Hepatocyte (in vitro differentiated cells): Measurements from ENCODE around the gene CACNB4. TPM values are rescaled to one million over a fixed set of nuclear protein-coding genes. Genes with fewer than 3 reads are reported as not detected.

Experiments
- DNase-seq: peaks from one replicate; pipeline ENCODE4 v3.0.0-alpha.2; 2016; ENCODE audit warnings: low spot score
- H2AFZ ChIP-seq: fragments of 200-600 bp; sonication (generic); 2 replicates; pipeline ENCODE4 v1.6.0; 2016; ENCODE audit warnings: antibody characterized with exemption, mild to moderate bottlenecking
- H3K27ac ChIP-seq: fragments of 200-600 bp; sonication (generic); 2 replicates; pipeline ENCODE4 v1.5.1; 2016; ENCODE audit warnings: mild to moderate bottlenecking
- H3K27me3 ChIP-seq: fragments of 200-600 bp; sonication (generic); 2 replicates; pipeline ENCODE4 v1.6.1; 2016
- H3K36me3 ChIP-seq: fragments of 200-600 bp; sonication (generic); replicated peaks from 2 replicates; pipeline ENCODE4 v1.5.1; 2016; ENCODE audit warnings: low read depth; ENCODE audit not compliant: insufficient read depth
- H3K4me1 ChIP-seq: fragments of 200-600 bp; sonication (generic); 2 replicates; pipeline ENCODE4 v1.5.1; 2016; ENCODE audit warnings: mild to moderate bottlenecking, moderate library complexity; ENCODE audit not compliant: insufficient read depth
- H3K4me2 ChIP-seq: fragments of 200-600 bp; sonication (generic); 2 replicates; pipeline ENCODE4 v1.6.0; 2016
- H3K4me3 ChIP-seq: fragments of 200-600 bp; sonication (generic); 2 replicates; pipeline ENCODE4 v1.5.1; 2016; ENCODE audit warnings: mild to moderate bottlenecking
- H3K79me2 ChIP-seq: fragments of 200-600 bp; sonication (generic); 2 replicates; pipeline ENCODE4 v1.6.0; 2017; ENCODE audit warnings: mild to moderate bottlenecking
- H3K9me2 ChIP-seq: fragments of 200-600 bp; sonication (generic); replicated peaks from 2 replicates; pipeline ENCODE4 v1.6.0; 2017; ENCODE audit warnings: mild to moderate bottlenecking; ENCODE audit not compliant: insufficient read depth
- H3K9me3 ChIP-seq: fragments of 200-600 bp; sonication (generic); 2 replicates; pipeline ENCODE4 v1.5.1; 2016; ENCODE audit warnings: low read depth, mild to moderate bottlenecking
- H4K20me1 ChIP-seq: fragments of 200-600 bp; sonication (generic); 2 replicates; pipeline ENCODE4 v1.6.0; 2016; ENCODE audit warnings: mild to moderate bottlenecking; ENCODE audit not compliant: insufficient read depth, poor library complexity, severe bottlenecking
- CTCF ChIP-seq: fragments of 200-600 bp; sonication (generic); IDR thresholded peaks from 2 replicates; pipeline ENCODE4 v1.5.1; 2016; ENCODE audit warnings: antibody characterized with exemption, mild to moderate bottlenecking; ENCODE audit not compliant: poor library complexity
- EZH2 ChIP-seq: fragments of 200-600 bp; sonication (generic); IDR thresholded peaks from 2 replicates; pipeline ENCODE4 v1.6.1; 2016; ENCODE audit warnings: antibody characterized with exemption, mild to moderate bottlenecking, borderline replicate concordance
- EZH2phosphoT487 ChIP-seq: fragments of 200-600 bp; sonication (generic); IDR thresholded peaks from one replicate; pipeline ENCODE4 v1.6.1; 2018; ENCODE audit warnings: antibody characterized with exemption, mild to moderate bottlenecking, low read depth, moderate library complexity; ENCODE audit not compliant: unreplicated experiment, severe bottlenecking
- WGBS: methylation state at CpG from one replicate; pipeline ENCODE4 v1.1.6; 2016; ENCODE audit warnings: low lambda C conversion rate; ENCODE audit errors: missing lambda C conversion rate; 5-methylcytosine and 5-hydroxymethylcytosine counted together
- polyA plus RNA-seq: library from polyadenylated mRNA; unstranded; fragments of >200 nt; fragmentation: Nextera tagmentation; extraction: Ambion mirVana; gene quantifications from 2 replicates; pipeline ENCODE4 v1.2.1, GENCODE V29; 2016
- total RNA-seq: library from RNA; depleted of rRNA; stranded (reverse); fragments of >200 nt; gene quantifications from 2 replicates; pipeline ENCODE4 v1.2.3, GENCODE V29; 2014

CACNB4 gene
- total and polyA plus RNA-seq, 2 experiments from 2014 or later: 0.85 to 4.0 TPM

GRCh38 chr2:152127628-152128027, 28.8 kb upstream of the CACNB4 start:
- Histone ChIP-seq H4K20me1 (no peaks in the 10 kb centered on the region), H3K4me1 (peaks cover 6% of the 10 kb centered on the region), H3K9me3 (no peaks in the 10 kb centered on the region), H3K4me2 (no peak overlapping the region), H3K79me2 (no peaks in the 10 kb centered on the region), H3K36me3 (no peaks in the 10 kb centered on the region), H3K4me3 (no peak overlapping the region), H3K27ac (no peak overlapping the region), H3K9me2 (no peaks in the 10 kb centered on the region), H3K27me3 (no peaks in the 10 kb centered on the region), H2AFZ (no peak overlapping the region)
- no peak for DNase-seq
- TF ChIP-seq EZH2 (no peak), EZH2phosphoT487 (no peak), CTCF (no peak)

- Histone ChIP-seq H3K36me3 (no peaks in the 10 kb centered on the region), H3K4me3 (no peak overlapping the region), H3K4me1 (no peaks in the 10 kb centered on the region), H3K79me2 (no peaks in the 10 kb centered on the region), H4K20me1 (no peaks in the 10 kb centered on the region), H2AFZ (no peak overlapping the region), H3K27me3 (no peaks in the 10 kb centered on the region), H3K9me3 (no peaks in the 10 kb centered on the region), H3K9me2 (no peaks in the 10 kb centered on the region), H3K4me2 (no peak overlapping the region), H3K27ac (no peak overlapping the region)
- 96% methylated on average over 4 of the region's 4 CpGs for WGBS
- no peak for DNase-seq
- TF ChIP-seq CTCF (no peak), EZH2 (no peak), EZH2phosphoT487 (no peak)
Measured at GRCh38 chr2:152126664-152127063, 27.8 kb upstream of the CACNB4 start.

GRCh38 chr2:152122161-152122560, 23.3 kb upstream of the CACNB4 start:
- no peak for DNase-seq
- H3K27ac ChIP-seq: no peak overlapping the region
- no peaks in the 10 kb centered on the region for H3K4me1 ChIP-seq
- H3K4me2 ChIP-seq: no peak overlapping the region
- no peaks in the 10 kb centered on the region for H3K27me3 ChIP-seq
- H4K20me1 ChIP-seq: no peaks in the 10 kb centered on the region
- H3K9me2 ChIP-seq: no peaks in the 10 kb centered on the region
- TF ChIP-seq CTCF: no peak
- no peak for TF ChIP-seq EZH2phosphoT487
- no peak for TF ChIP-seq EZH2
- H3K9me3 ChIP-seq: no peaks in the 10 kb centered on the region
- H2AFZ ChIP-seq: no peak overlapping the region
- no peaks in the 10 kb centered on the region for H3K36me3 ChIP-seq
- WGBS: 81% methylated on average over 2 of the region's 2 CpGs
- H3K4me3 ChIP-seq: no peak overlapping the region
- no peaks in the 10 kb centered on the region for H3K79me2 ChIP-seq

GRCh38 chr2:152120430-152120829, 21.6 kb upstream of the CACNB4 start:
- DNase-seq: no peak
- no peak overlapping the region for H3K4me2 ChIP-seq
- H3K9me3 ChIP-seq: no peaks in the 10 kb centered on the region
- no peaks in the 10 kb centered on the region for H4K20me1 ChIP-seq
- no peak for TF ChIP-seq CTCF
- no peak for TF ChIP-seq EZH2phosphoT487
- no peak for TF ChIP-seq EZH2
- no peak overlapping the region for H2AFZ ChIP-seq
- no peaks in the 10 kb centered on the region for H3K27me3 ChIP-seq
- H3K4me1 ChIP-seq: no peaks in the 10 kb centered on the region
- WGBS: 90% methylated on average over 1 of the region's 1 CpG
- no peaks in the 10 kb centered on the region for H3K79me2 ChIP-seq
- no peaks in the 10 kb centered on the region for H3K9me2 ChIP-seq
- H3K36me3 ChIP-seq: no peaks in the 10 kb centered on the region
- no peak overlapping the region for H3K27ac ChIP-seq
- no peak overlapping the region for H3K4me3 ChIP-seq
